ENCODE results near the gene CELSR2. TPM values are rescaled to one million over a fixed set of nuclear protein-coding genes. Genes with fewer than 3 reads are reported as not detected.

The CELSR2 gene
- polyA plus RNA-seq, 1 donor (not counting 4 experiments of a cell fraction or from before 2014, with no cell fraction given): 7.3 TPM

GRCh38 chr1:109231066-109231465 lies 18.3 kb upstream of the CELSR2 start:
- FAIRE-seq (no peak), DNase-seq (ENCODE audit: low read depth, low spot score) (no peak)
- Histone ChIP-seq H4K20me1 (ENCODE audit: control insufficient read depth, extremely low read depth, insufficient read depth, low read length) (peaks cover 6% of the 10 kb centered on the region), H3K9me1 (ENCODE audit: control insufficient read depth, extremely low read depth, insufficient read depth, low read length) (no peaks in the 10 kb centered on the region), H3K9me3 (ENCODE audit: control insufficient read depth, low read depth, low read length) (no peaks in the 10 kb centered on the region), H3K27me3 (ENCODE audit: control insufficient read depth, extremely low read depth, insufficient read depth, low read length) (no peaks in the 10 kb centered on the region), H3K9ac (ENCODE audit: control insufficient read depth, extremely low read depth, insufficient read depth, low read length) (no peak overlapping the region), H2AFZ (ENCODE audit: control insufficient read depth, low read length) (no peak overlapping the region), H3K79me2 (ENCODE audit: control insufficient read depth, insufficient read depth, low read length) (peaks cover 26% of the 10 kb centered on the region), H3K4me2 (ENCODE audit: control insufficient read depth, extremely low read depth, insufficient read depth, low read depth, low read length) (no peak overlapping the region), H3K4me3 (ENCODE audit: control insufficient read depth in 2 of 3, extremely low read depth in 1 of 3, insufficient read depth in 2 of 3, low read depth in 1 of 3, low read length in 3 of 3) (no peak overlapping the region), H3K4me1 (ENCODE audit: control insufficient read depth, extremely low read depth, insufficient read depth, low read length) (peaks cover 4% of the 10 kb centered on the region), H3K36me3 (ENCODE audit: control insufficient read depth in 2 of 2, extremely low read depth in 1 of 2, insufficient read depth in 2 of 2, low read length in 2 of 2) (peaks cover 45 to 63% of the 10 kb centered on the region in 2 experiments), H3K27ac (ENCODE audit: control insufficient read depth, insufficient read depth, low read length) (no peak overlapping the region)
- no peak for TF ChIP-seq EZH2 (IDR thresholded peaks at IDR 0.05; ENCODE audit: low read length)
- TF ChIP-seq, protein P1, sequence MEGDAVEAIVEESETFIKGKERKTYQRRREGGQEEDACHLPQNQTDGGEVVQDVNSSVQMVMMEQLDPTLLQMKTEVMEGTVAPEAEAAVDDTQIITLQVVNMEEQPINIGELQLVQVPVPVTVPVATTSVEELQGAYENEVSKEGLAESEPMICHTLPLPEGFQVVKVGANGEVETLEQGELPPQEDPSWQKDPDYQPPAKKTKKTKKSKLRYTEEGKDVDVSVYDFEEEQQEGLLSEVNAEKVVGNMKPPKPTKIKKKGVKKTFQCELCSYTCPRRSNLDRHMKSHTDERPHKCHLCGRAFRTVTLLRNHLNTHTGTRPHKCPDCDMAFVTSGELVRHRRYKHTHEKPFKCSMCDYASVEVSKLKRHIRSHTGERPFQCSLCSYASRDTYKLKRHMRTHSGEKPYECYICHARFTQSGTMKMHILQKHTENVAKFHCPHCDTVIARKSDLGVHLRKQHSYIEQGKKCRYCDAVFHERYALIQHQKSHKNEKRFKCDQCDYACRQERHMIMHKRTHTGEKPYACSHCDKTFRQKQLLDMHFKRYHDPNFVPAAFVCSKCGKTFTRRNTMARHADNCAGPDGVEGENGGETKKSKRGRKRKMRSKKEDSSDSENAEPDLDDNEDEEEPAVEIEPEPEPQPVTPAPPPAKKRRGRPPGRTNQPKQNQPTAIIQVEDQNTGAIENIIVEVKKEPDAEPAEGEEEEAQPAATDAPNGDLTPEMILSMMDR (optimal IDR thresholded peaks at IDR 0.05 in 1 of 3, IDR thresholded peaks at IDR 0.05 in 1 of 3, conservative IDR thresholded peaks at IDR 0.05 in 1 of 3; ENCODE audit: extremely low read depth in 1 of 3, insufficient read depth in 2 of 3, low read length in 3 of 3): no peak
- dilution Hi-C loops (cut with MboI; ENCODE audit: extremely low pct_ligation_motif_present, low sequenced_read_pairs): no loop called here

- peaks cover 3% of the 10 kb centered on the region for H3K79me2 ChIP-seq (ENCODE audit: control insufficient read depth, insufficient read depth, low read length)
- no peaks in the 10 kb centered on the region for H3K9me3 ChIP-seq (ENCODE audit: control insufficient read depth, low read depth, low read length)
- peaks cover 52 to 67% of the 10 kb centered on the region in 2 experiments for H3K36me3 ChIP-seq (ENCODE audit: control insufficient read depth in 2 of 2, extremely low read depth in 1 of 2, insufficient read depth in 2 of 2, low read length in 2 of 2)
- FAIRE-seq (no peak), DNase-seq (ENCODE audit: low read depth, low spot score) (no peak)
- peaks cover 3% of the 10 kb centered on the region for H3K9me1 ChIP-seq (ENCODE audit: control insufficient read depth, extremely low read depth, insufficient read depth, low read length)
- TF ChIP-seq, protein P1 (optimal IDR thresholded peaks at IDR 0.05 in 1 of 3, IDR thresholded peaks at IDR 0.05 in 1 of 3, conservative IDR thresholded peaks at IDR 0.05 in 1 of 3; ENCODE audit: extremely low read depth in 1 of 3, insufficient read depth in 2 of 3, low read length in 3 of 3): no peak
- no peak for TF ChIP-seq EZH2 (IDR thresholded peaks at IDR 0.05; ENCODE audit: low read length)
- no peak overlapping the region for H3K4me2 ChIP-seq (ENCODE audit: control insufficient read depth, extremely low read depth, insufficient read depth, low read depth, low read length)
- peaks cover 20% of the 10 kb centered on the region for H3K4me1 ChIP-seq (ENCODE audit: control insufficient read depth, extremely low read depth, insufficient read depth, low read length)
- H3K27ac ChIP-seq (ENCODE audit: control insufficient read depth, insufficient read depth, low read length): no peak overlapping the region
- H3K9ac ChIP-seq (ENCODE audit: control insufficient read depth, extremely low read depth, insufficient read depth, low read length): no peak overlapping the region
- H3K4me3 ChIP-seq (ENCODE audit: control insufficient read depth in 2 of 3, extremely low read depth in 1 of 3, insufficient read depth in 2 of 3, low read depth in 1 of 3, low read length in 3 of 3): no peak overlapping the region
- no peaks in the 10 kb centered on the region for H3K27me3 ChIP-seq (ENCODE audit: control insufficient read depth, extremely low read depth, insufficient read depth, low read length)
- H2AFZ ChIP-seq (ENCODE audit: control insufficient read depth, low read length): no peak overlapping the region
- H4K20me1 ChIP-seq (ENCODE audit: control insufficient read depth, extremely low read depth, insufficient read depth, low read length): peaks cover 2% of the 10 kb centered on the region
- dilution Hi-C loops (cut with MboI; ENCODE audit: extremely low pct_ligation_motif_present, low sequenced_read_pairs): no loop called here
These were observed 14.2 kb upstream of the CELSR2 start for GRCh38 chr1:109235137-109235536.

All from keratinocyte (primary cell).